ENCODE data around the gene DDX59. TPM values are rescaled to one million over a fixed set of nuclear protein-coding genes. Genes with fewer than 3 reads are reported as not detected.

The DDX59 gene
- polyA plus RNA-seq, 1 of the 3 experiments (the other 2 are of a cell fraction) = 8.9 TPM

GRCh38 chr1:200671235-200671786 lies 1.6 kb upstream of the DDX59 start:
- CTCF ChIA-PET = interaction anchor here (1.4 to 2.4 kb wide), 3 partner anchors 19 to 167 kb away, joined by 3 to 18 read pairs (median 4); no protein-coding TSS in a partner anchor
- WGBS (ENCODE audit: low lambda C conversion rate) = 94% methylated on average over 5 of the region's 5 CpGs
- Histone ChIP-seq H3K9ac (no peak overlapping the region), H3F3A (replicated peaks; ENCODE audit: insufficient read depth) (peaks cover 15% of the 10 kb centered on the region), H3K9me2 (no peaks in the 10 kb centered on the region), H3K27ac (ENCODE audit: low read depth in 2 of 2, low read length in 1 of 2) (peak overlapping the region in 1 of 2 experiments; percentile 99; a peak in 1 of 4 replicates), H3K9me3 (no peaks in the 10 kb centered on the region), H3K27me3 (ENCODE audit: insufficient read depth) (no peaks in the 10 kb centered on the region), H3K4me2 (peak overlapping the region; percentile 71), H4K20me1 (ENCODE audit: insufficient read depth) (no peaks in the 10 kb centered on the region), H3K4me1 (ENCODE audit: control insufficient read depth in 1 of 2, insufficient read depth in 2 of 2, low read depth in 1 of 2, low read length in 1 of 2) (peaks cover under 1 to 17% of the 10 kb centered on the region in 2 experiments; a peak in 3 of 4 replicates), H2AFZ (ENCODE audit: low read depth) (no peak overlapping the region), H3K4me3 (ENCODE audit: low read depth in 2 of 2, low read length in 1 of 2) (no peak overlapping the region), H3K79me2 (ENCODE audit: insufficient read depth) (peaks cover 28% of the 10 kb centered on the region), H3K36me3 (replicated peaks in 1 of 2; ENCODE audit: control insufficient read depth in 1 of 2, insufficient read depth in 2 of 2, low read length in 1 of 2) (peaks cover 0 to under 1% of the 10 kb centered on the region in 2 experiments)
- POLR2A ChIA-PET = no interaction called here
- TF ChIP-seq RAD21 (IDR thresholded peaks at IDR 0.05; ENCODE audit: low read length) (no peak), MXI1 (IDR thresholded peaks at IDR 0.05; ENCODE audit: low read depth, low read length) (no peak), EZH2phosphoT487 (IDR thresholded peaks at IDR 0.05; ENCODE audit: borderline replicate concordance, low read depth) (no peak), PBX3 (IDR thresholded peaks at IDR 0.05) (no peak), FOXJ3 (CRISPR knock-in tag; IDR thresholded peaks at IDR 0.05) (no peak)
- TF ChIP-seq, protein P1, sequence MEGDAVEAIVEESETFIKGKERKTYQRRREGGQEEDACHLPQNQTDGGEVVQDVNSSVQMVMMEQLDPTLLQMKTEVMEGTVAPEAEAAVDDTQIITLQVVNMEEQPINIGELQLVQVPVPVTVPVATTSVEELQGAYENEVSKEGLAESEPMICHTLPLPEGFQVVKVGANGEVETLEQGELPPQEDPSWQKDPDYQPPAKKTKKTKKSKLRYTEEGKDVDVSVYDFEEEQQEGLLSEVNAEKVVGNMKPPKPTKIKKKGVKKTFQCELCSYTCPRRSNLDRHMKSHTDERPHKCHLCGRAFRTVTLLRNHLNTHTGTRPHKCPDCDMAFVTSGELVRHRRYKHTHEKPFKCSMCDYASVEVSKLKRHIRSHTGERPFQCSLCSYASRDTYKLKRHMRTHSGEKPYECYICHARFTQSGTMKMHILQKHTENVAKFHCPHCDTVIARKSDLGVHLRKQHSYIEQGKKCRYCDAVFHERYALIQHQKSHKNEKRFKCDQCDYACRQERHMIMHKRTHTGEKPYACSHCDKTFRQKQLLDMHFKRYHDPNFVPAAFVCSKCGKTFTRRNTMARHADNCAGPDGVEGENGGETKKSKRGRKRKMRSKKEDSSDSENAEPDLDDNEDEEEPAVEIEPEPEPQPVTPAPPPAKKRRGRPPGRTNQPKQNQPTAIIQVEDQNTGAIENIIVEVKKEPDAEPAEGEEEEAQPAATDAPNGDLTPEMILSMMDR (IDR thresholded peaks at IDR 0.05) = no peak
- no peak for DNase-seq

GRCh38 chr1:200670242-200671118 lies 773 bp upstream of the DDX59 start:
- H3K27ac ChIP-seq (ENCODE audit: low read depth in 2 of 2, low read length in 1 of 2) = peak overlapping the region; percentile 95 to 99
- peak overlapping the region; percentile 63 to 95 for H3K4me3 ChIP-seq (ENCODE audit: low read depth in 2 of 2, low read length in 1 of 2)
- no peaks in the 10 kb centered on the region for H3K9me3 ChIP-seq
- DNase-seq = peak; percentile 57
- no peaks in the 10 kb centered on the region for H3K27me3 ChIP-seq (ENCODE audit: insufficient read depth)
- WGBS (ENCODE audit: low lambda C conversion rate) = 21% methylated on average over 14 of the region's 14 CpGs
- H3K4me2 ChIP-seq = peak overlapping the region; percentile 71
- peaks cover 15% of the 10 kb centered on the region for H3F3A ChIP-seq (replicated peaks; ENCODE audit: insufficient read depth)
- ChIA-PET CTCF (interaction anchor here (0.8 to 2.4 kb wide), 9 partner anchors 12 to 168 kb away, joined by 3 to 18 read pairs (median 3); partner anchors contain the start of gene KIF14), POLR2A (interaction anchor here (0.6 to 2.1 kb wide), 6 partner anchors 12 to 68 kb away, joined by 3 to 20 read pairs (median 3); partner anchors contain the start of gene CAMSAP2)
- H3K79me2 ChIP-seq (ENCODE audit: insufficient read depth) = peaks cover 30% of the 10 kb centered on the region
- TF ChIP-seq MXI1 (IDR thresholded peaks at IDR 0.05; ENCODE audit: low read depth, low read length) = peak; percentile 96
- TF ChIP-seq, protein P2, sequence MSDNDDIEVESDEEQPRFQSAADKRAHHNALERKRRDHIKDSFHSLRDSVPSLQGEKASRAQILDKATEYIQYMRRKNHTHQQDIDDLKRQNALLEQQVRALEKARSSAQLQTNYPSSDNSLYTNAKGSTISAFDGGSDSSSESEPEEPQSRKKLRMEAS (IDR thresholded peaks at IDR 0.05; ENCODE audit: low read depth) = peak; percentile 86
- TF ChIP-seq USF1 (IDR thresholded peaks at IDR 0.05; ENCODE audit: borderline replicate concordance, low read depth) = peak; percentile 59; the same call in 1 of the 2 replicates
- TF ChIP-seq RAD21 (IDR thresholded peaks at IDR 0.05; ENCODE audit: low read length) = 0 out of 2 replicates have a peak, but pooled peaks have one; percentile 3
- TF ChIP-seq, protein P3, sequence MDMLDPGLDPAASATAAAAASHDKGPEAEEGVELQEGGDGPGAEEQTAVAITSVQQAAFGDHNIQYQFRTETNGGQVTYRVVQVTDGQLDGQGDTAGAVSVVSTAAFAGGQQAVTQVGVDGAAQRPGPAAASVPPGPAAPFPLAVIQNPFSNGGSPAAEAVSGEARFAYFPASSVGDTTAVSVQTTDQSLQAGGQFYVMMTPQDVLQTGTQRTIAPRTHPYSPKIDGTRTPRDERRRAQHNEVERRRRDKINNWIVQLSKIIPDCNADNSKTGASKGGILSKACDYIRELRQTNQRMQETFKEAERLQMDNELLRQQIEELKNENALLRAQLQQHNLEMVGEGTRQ (IDR thresholded peaks at IDR 0.05; ENCODE audit: borderline replicate concordance, low read depth, low read length) = no peak
- TF ChIP-seq SIN3A (IDR thresholded peaks at IDR 0.05; ENCODE audit: borderline replicate concordance, low read depth, low read length) = peak; percentile 57; the same call in 1 of the 2 replicates
- no peak for TF ChIP-seq FOXM1 (IDR thresholded peaks at IDR 0.05; ENCODE audit: low read depth)
- H4K20me1 ChIP-seq (ENCODE audit: insufficient read depth) = no peaks in the 10 kb centered on the region
- H3K9ac ChIP-seq = peak overlapping the region; percentile 100
- peak overlapping the region; percentile 79; the same call in 1 of the 2 replicates for H2AFZ ChIP-seq (ENCODE audit: low read depth)
- peaks cover 5 to 9% of the 10 kb centered on the region in 2 experiments for H3K36me3 ChIP-seq (replicated peaks in 1 of 2; ENCODE audit: control insufficient read depth in 1 of 2, insufficient read depth in 2 of 2, low read length in 1 of 2)
- no peaks in the 10 kb centered on the region for H3K9me2 ChIP-seq
- peaks cover 7 to 18% of the 10 kb centered on the region in 2 experiments; a peak in 3 of 4 replicates for H3K4me1 ChIP-seq (ENCODE audit: control insufficient read depth in 1 of 2, insufficient read depth in 2 of 2, low read depth in 1 of 2, low read length in 1 of 2)
